ENCODE measurements around the gene VAC14. TPM values are rescaled to one million over a fixed set of nuclear protein-coding genes. Genes with fewer than 3 reads are reported as not detected.
A peak's percentile ranks its signal among the peaks of the same experiment; 100 is the strongest.

VAC14 gene
- total RNA-seq, 1 experiment from 2014 or later, result 49.9 TPM

DNA sequence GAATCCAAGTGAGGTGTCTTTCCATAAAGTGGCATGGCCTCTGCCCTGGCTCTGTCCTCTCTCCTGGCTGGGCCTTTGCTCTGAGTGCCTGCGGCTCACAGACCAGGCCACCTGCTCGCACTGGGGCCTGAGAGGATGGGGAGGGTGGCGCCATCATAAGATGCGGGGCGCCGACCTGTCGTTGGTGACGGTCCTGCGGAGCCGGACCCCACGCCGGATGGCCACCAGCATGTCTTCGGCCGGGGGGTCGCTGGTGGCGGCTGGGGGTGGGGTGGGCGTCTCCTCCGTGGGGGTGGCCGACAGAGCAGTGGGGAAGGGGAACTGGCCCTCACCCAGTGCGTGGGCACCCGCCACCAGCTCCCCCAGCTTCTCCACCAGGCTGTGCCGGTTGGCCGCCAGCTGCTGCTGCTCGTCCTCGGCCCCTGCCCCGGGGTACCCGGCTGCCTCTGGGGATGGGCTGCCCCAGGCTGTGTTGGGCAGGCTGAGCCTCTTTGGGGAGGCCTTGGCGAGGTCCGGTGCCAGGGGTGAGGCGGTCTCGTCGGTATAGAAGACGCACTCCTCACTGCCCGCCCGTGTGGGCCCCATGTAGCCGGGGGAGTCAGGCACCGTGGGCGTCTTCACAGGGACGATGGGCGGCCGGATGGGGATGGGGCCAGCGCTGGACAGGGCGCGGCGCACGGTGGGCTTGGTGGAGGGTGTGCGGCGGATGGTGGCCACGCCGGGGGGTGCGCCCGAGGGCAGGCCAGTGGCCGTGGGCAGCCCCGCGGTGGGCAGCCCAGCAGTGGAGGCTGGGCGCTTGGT, 137.2 kb downstream of the VAC14 start:
- H3K23ac ChIP-seq (ENCODE audit: insufficient read length, low read depth, low read length), result no peak overlapping the region
- no peak overlapping the region for H3K27ac ChIP-seq (ENCODE audit: insufficient read length, low read depth, low read length)
- no peaks in the 10 kb centered on the region for H3K79me1 ChIP-seq (ENCODE audit: insufficient read depth, low read depth, low read length, poor library complexity, severe bottlenecking)
- peaks cover 4 to 16% of the 10 kb centered on the region in 2 experiments; a peak in 3 of 4 replicates for H3K4me1 Mint-ChIP-seq
- no peak for TF ChIP-seq CTCF (conservative IDR thresholded peaks at IDR 0.05)
- H4K5ac ChIP-seq (ENCODE audit: insufficient read length, low read depth, low read length), result no peak overlapping the region
- peaks cover 27 to 44% (median 34%) of the 10 kb centered on the region in 3 experiments; a peak in 6 of 7 replicates for H3K36me3 Mint-ChIP-seq (ENCODE audit: insufficient read depth in 1 of 3, low read depth in 3 of 3)
- DNase-seq, result peak; percentile 28
- H3K27ac Mint-ChIP-seq, result no peak overlapping the region
- no CpG with 5 or more reads among the region's 56 CpGs for WGBS (ENCODE audit: extremely low coverage, insufficient read length, low lambda C conversion rate)
- H3K9ac ChIP-seq (ENCODE audit: extremely low read depth, insufficient read length, low read length), result no peak overlapping the region
- no peak overlapping the region for H4K91ac ChIP-seq (ENCODE audit: insufficient read length, low read depth, low read length)
- H3K9me3 Mint-ChIP-seq, result peaks cover under 1 to 4% of the 10 kb centered on the region in 2 experiments; a peak in 3 of 5 replicates
- no peak overlapping the region for H2BK20ac ChIP-seq (ENCODE audit: low read depth, low read length, poor library complexity, severe bottlenecking)
- H2BK12ac ChIP-seq (ENCODE audit: insufficient read length, low read depth, low read length), result no peak overlapping the region
- no peaks in the 10 kb centered on the region; the same call in 1 of the 2 replicates for H3K27me3 Mint-ChIP-seq (ENCODE audit: low read depth)
- H3K27me3 ChIP-seq (ENCODE audit: insufficient read depth, low read length), result no peaks in the 10 kb centered on the region
- no peak overlapping the region for H3K4me2 ChIP-seq (ENCODE audit: insufficient read depth, insufficient read length, low read length)
- H3K23me2 ChIP-seq (ENCODE audit: insufficient read length, low read depth, low read length, poor library complexity, severe bottlenecking), result no peaks in the 10 kb centered on the region
- no peak overlapping the region for H2BK5ac ChIP-seq (ENCODE audit: insufficient read length, low read length)
- H2BK15ac ChIP-seq (ENCODE audit: low read depth, low read length), result no peak overlapping the region
- no peaks in the 10 kb centered on the region for H4K20me1 ChIP-seq (ENCODE audit: control insufficient read depth, insufficient read depth, insufficient read length)
- no peak overlapping the region for H4K8ac ChIP-seq (replicated peaks; ENCODE audit: insufficient read length, low read depth, low read length)
- H2AK5ac ChIP-seq (ENCODE audit: insufficient read length, low read length), result no peak overlapping the region
- H3K79me2 ChIP-seq (ENCODE audit: insufficient read depth, low read length), result no peaks in the 10 kb centered on the region
- H3K9me3 ChIP-seq (ENCODE audit: control insufficient read depth, low read depth, low read length), result no peaks in the 10 kb centered on the region
- peaks cover 3% of the 10 kb centered on the region; the same call in 1 of the 2 replicates for H3K4me1 ChIP-seq (ENCODE audit: insufficient read depth, low read length)
- no peak overlapping the region for H3K14ac ChIP-seq (ENCODE audit: insufficient read depth, low read length)
- H3K56ac ChIP-seq (ENCODE audit: insufficient read length, low read depth, low read length), result no peak overlapping the region
- H3K4ac ChIP-seq (ENCODE audit: low read depth, low read length), result no peak overlapping the region
- no peak overlapping the region for H3K18ac ChIP-seq (ENCODE audit: insufficient read length, low read depth, low read length)
- H2BK120ac ChIP-seq (ENCODE audit: low read depth, low read length, poor library complexity, severe bottlenecking), result no peak overlapping the region
- no peak overlapping the region for H3T11ph ChIP-seq (ENCODE audit: low read length)
- H2AFZ ChIP-seq (ENCODE audit: low read length), result no peak overlapping the region
- H3K4me3 Mint-ChIP-seq, result no peak overlapping the region
